GM20000 (cell line): ENCODE results near the gene GTF3C1.
"Not testable (repeated sequence)": the region's sequence is repeated elsewhere in the genome, so short reads cannot be mapped to it uniquely, and the experiment has no call there.

ENCODE experiments used
- DNase-seq: peaks from one replicate; pipeline ENCODE4 v3.0.0; 2012; ENCODE audit warnings: low spot score
- TF ChIP-seq, protein P1 (sequence below): IDR thresholded peaks from 2 replicates; pipeline ENCODE4 v1.5.1; 2012; ENCODE audit warnings: mild to moderate bottlenecking, control low read depth; ENCODE audit errors: extremely low read depth, missing control alignments

The GTF3C1 gene

DNA sequence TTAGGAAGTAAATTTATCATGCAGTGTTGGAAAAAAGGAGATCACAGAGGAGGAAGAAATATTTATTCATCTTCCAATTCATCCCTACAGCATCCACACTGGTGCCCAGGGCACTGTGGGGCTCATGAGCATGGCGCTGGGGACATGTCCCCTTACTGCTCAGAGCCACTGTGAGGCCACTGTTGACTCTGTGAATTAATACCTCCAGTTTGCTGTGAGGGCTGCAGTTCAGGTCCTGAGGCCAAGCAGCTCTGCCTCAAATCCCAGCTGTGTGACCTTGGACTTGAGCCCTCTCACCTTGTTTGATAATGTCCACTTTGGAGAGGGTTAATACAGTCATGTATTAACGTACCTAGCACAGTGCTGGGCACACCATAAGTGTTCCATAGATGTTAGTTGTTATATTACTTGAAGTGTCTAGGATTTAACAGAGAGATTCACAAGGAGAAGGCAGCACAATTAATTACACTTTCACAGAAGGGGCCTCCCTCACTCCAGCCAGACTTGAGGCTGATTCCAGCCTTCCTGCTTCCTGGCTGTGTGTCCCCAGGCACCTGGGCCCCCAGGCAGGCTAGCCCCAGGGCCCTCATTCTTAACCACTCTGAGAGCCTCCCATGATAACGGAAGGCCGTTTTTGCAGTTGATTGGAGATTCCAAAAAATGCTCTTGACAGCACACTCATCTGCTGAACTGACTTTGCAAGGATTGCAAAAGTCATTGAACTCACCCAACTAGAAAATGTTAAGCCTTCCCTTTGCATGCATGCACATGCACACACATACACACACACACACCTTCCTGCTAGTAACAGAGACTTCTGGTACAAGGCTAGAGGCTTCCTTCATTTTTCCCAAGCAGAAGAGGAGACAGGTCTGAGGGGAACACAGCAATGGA, 29.6 kb upstream of the GTF3C1 start:
- no peak for DNase-seq
- TF ChIP-seq, protein P1, sequence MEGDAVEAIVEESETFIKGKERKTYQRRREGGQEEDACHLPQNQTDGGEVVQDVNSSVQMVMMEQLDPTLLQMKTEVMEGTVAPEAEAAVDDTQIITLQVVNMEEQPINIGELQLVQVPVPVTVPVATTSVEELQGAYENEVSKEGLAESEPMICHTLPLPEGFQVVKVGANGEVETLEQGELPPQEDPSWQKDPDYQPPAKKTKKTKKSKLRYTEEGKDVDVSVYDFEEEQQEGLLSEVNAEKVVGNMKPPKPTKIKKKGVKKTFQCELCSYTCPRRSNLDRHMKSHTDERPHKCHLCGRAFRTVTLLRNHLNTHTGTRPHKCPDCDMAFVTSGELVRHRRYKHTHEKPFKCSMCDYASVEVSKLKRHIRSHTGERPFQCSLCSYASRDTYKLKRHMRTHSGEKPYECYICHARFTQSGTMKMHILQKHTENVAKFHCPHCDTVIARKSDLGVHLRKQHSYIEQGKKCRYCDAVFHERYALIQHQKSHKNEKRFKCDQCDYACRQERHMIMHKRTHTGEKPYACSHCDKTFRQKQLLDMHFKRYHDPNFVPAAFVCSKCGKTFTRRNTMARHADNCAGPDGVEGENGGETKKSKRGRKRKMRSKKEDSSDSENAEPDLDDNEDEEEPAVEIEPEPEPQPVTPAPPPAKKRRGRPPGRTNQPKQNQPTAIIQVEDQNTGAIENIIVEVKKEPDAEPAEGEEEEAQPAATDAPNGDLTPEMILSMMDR = no peak

DNA sequence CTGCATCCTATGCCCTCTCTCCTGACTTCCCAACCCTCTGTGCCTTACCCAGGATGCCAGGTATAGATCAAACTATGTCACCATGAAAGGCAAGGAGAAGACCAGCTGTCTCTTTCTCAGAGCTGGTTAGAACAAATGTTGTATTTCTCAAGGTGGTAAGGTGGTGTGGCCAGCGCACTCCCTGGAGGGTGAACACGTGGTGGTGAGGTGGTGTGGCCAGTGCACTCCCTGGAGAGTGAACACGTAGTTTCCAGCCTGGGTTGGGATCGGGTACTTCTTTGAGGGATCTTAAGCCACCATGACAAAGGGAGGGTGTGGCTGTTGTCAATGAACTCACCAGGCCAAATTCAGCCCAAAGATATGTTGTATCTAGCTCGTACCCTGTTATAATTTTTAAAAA, 27.0 kb upstream of the GTF3C1 start:
- TF ChIP-seq, protein P1 = no peak
- DNase-seq = no peak

DNA sequence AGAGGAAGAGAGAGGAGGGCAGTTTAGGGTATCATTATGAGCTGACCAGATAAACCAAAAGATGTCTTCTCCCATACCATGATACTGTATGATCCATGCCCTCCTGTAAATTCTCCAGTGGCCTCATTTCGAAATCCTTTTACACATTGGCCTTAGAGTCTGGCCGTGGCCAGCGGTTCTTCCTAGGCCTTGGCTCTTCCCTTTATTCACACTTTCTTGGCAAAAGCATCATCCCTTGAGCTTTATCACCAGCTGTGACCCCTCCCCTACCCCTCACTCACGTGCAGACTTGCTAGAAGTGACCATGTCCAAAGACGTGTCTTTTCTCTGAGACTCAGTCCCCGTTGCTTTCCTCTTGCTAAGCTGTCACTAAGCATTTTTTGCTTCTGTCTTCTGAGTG, 23.0 kb upstream of the GTF3C1 start:
- TF ChIP-seq, protein P1 = no peak
- no peak for DNase-seq

DNA sequence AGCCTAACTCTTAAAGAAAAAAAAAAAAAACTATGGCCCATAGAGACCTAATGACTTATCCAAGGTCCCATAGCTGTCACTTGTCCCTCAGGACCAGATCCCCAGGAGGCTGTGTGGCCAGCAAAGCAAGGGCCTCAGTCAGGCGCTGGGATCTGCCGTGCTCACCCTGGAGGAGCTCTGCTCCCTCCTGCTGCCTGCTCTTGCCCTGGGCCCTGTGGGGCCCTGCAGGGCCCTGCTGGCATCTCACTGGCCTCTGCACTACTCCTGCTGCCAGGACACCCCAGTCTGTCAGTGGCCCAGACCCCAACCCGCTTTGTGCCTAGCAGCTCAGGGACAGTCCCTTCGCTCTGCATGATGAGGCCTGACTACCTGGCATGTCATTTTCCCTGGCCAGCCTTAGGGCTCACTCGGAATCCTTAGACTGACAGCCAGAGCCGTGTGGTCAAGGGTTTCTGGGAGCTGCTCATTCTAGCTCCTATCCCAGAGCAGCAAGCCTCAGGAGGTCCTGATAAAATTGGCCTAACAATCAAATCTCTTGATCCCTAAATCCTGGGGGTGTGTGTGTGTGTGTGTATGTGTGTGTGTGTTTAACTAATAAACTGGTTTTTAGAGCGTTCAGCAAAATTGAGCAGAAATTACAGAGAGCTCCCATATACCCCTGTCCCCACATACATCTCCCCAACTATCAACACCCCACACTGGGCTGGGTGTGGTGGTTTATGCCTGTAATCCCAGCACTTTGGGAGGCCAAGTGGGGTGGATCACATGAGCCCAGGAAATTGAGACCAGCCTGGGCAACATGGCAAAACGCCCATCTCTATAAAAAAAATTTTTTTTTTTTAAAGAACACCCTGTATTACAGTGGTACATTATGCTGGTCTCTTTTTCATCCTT, 22.0 kb upstream of the GTF3C1 start:
- TF ChIP-seq, protein P1 = no peak
- DNase-seq = no peak

DNA sequence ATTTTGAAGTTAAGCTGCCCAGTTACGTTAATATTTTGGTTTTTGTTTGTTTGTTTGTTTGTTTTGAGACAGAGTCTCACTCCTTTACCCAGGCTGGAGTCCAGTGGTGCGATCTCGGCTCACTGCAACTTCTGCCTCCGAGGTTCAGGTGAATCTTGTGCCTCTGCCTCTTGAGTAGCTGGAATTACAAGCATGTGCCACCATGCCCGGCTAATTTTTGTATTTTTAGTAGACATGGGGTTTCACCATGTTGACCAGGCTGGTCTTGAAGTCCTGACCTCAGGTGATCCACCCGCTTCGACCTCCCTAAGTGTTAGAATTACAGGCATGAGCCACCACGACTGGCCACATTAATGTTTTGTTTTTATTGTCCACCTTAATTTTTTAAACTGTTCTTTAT, 21.3 kb upstream of the GTF3C1 start:
- DNase-seq = not testable (repeated sequence)

DNA sequence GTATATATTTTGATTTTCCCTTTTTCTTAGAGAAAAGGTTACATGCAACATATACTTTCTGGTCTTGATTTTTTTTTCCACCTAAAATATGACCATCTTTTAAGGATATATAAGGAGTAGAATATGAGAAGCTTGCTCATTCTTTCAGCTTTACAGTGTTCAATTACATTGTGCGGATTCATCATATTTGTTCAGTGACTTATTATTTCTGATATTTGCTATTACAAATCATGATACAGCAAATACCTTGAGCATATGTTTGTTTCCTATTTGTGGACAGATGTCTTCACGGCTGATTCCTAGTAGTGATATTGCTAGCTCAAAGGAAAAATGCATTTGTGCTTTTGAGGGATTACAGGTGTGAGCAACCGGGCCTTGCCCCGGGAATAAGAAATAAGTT, 18.4 kb upstream of the GTF3C1 start:
- TF ChIP-seq, protein P1 = no peak
- no peak for DNase-seq

DNA sequence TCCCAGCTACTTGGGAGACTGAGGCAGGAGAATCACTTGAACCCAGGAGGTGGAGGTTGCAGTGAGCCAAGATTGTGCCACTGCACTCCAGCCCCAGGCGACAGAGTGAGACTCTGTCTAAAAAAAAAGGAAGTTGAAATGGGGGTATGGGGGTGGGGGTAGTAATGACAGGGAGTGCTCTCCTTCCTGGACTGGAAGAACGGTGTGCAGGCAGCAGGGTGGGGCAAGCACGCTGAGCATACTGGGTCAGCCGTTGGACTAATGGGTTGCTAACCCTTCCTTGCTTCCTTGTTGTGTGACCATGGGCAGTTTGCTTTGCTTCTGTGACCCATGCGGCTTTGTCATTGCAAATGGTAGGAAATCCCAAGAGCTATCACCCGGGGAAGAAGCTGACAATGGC, 16.7 kb upstream of the GTF3C1 start:
- DNase-seq = no peak
- TF ChIP-seq, protein P1 = no peak
